GM18951 (cell line): ENCODE results near the gene PPP1R3D.

Experiments
- POLR2A ChIP-seq: IDR thresholded peaks from 4 replicates; pipeline ENCODE4 v1.6.1; 2011; ENCODE audit warnings: mild to moderate bottlenecking; ENCODE audit not compliant: insufficient read length, insufficient read depth; ENCODE audit errors: extremely low read depth
- in situ Hi-C: fragments of 300-500 bp; cut with MboI; formaldehyde crosslinking; loops from one replicate; pipeline ENCODE4 v1.12.0; 2022; ENCODE audit warnings: low sequenced_read_pairs, mixed read lengths, inconsistent platforms; ENCODE audit not compliant: unreplicated experiment

The PPP1R3D gene

GRCh38 chr20:59940129-59940955 lies at the start of gene PPP1R3D, which contains the start of gene FAM217B:
Gene PPP1R3D (minus strand): TSS chr20:59940305. CDS start chr20:59939931, 374 bp downstream.
Gene FAM217B (plus strand): TSS chr20:59940389. CDS start chr20:59943944, 3,555 bp downstream.
- TF ChIP-seq POLR2A: peak; percentile 86
- in situ Hi-C loops: no loop called here

- no peak for TF ChIP-seq POLR2A
Observed at GRCh38 chr20:59988141-59988540, 48.0 kb upstream of the PPP1R3D start.

GRCh38 chr20:59987135-59987534 lies 47.0 kb upstream of the PPP1R3D start:
- in situ Hi-C loops: no loop called here
- no peak for TF ChIP-seq POLR2A

More at GRCh38 chr20:59988141-59988540, 48.0 kb upstream of the PPP1R3D start:
- in situ Hi-C loops: no loop called here

GRCh38 chr20:59985864-59986263 lies 45.8 kb upstream of the PPP1R3D start:
- TF ChIP-seq POLR2A: no peak
- in situ Hi-C loops: no loop called here

- in situ Hi-C loops: no loop called here
- TF ChIP-seq POLR2A: no peak
Observed at GRCh38 chr20:59985164-59985563, 45.1 kb upstream of the PPP1R3D start.

- in situ Hi-C loops: no loop called here
- no peak for TF ChIP-seq POLR2A
Observed at GRCh38 chr20:59984541-59984940, 44.4 kb upstream of the PPP1R3D start.

- TF ChIP-seq POLR2A: no peak
Observed at GRCh38 chr20:59983076-59983475, 43.0 kb upstream of the PPP1R3D start.

GRCh38 chr20:59977086-59977485 lies 37.0 kb upstream of the PPP1R3D start:
- in situ Hi-C loops: no loop called here
- no peak for TF ChIP-seq POLR2A

More at GRCh38 chr20:59983076-59983475, 43.0 kb upstream of the PPP1R3D start:
- in situ Hi-C loops: no loop called here

GRCh38 chr20:59976156-59976782 lies 36.2 kb upstream of the PPP1R3D start:
- in situ Hi-C loops: no loop called here
- TF ChIP-seq POLR2A: no peak

- no peak for TF ChIP-seq POLR2A
- in situ Hi-C loops: no loop called here
Observed at GRCh38 chr20:59972037-59972801, 32.1 kb upstream of the PPP1R3D start.

GRCh38 chr20:59971428-59971827 lies 31.3 kb upstream of the PPP1R3D start:
- in situ Hi-C loops: no loop called here
- TF ChIP-seq POLR2A: no peak

- in situ Hi-C loops: no loop called here
- TF ChIP-seq POLR2A: no peak
Observed at GRCh38 chr20:59966428-59966827, 26.3 kb upstream of the PPP1R3D start.

- TF ChIP-seq POLR2A: no peak
- in situ Hi-C loops: no loop called here
Observed at GRCh38 chr20:59962155-59962554, 22.1 kb upstream of the PPP1R3D start.
